Measurements from ENCODE around the gene HRH3.

Gene HRH3

GRCh38 chr20:62224113-62224855 is 4.2 kb upstream of the HRH3 start:
- no peak overlapping the region for H2BK15ac ChIP-seq (ENCODE audit: low read depth, poor library complexity, severe bottlenecking)
- H4K8ac ChIP-seq (ENCODE audit: low read length) = no peak overlapping the region
- H4K91ac ChIP-seq (ENCODE audit: low read length) = no peak overlapping the region
- no peak overlapping the region for H2AFZ ChIP-seq (ENCODE audit: low read depth, low read length)
- no peak overlapping the region for H3K27ac ChIP-seq (ENCODE audit: low read length, poor library complexity, severe bottlenecking)
- no peak overlapping the region for H3K18ac ChIP-seq (ENCODE audit: low read depth in 1 of 2, low read length in 2 of 2)
- H3K14ac ChIP-seq (ENCODE audit: low read length in 2 of 2) = no peak overlapping the region
- no peak overlapping the region for H2BK12ac ChIP-seq (ENCODE audit: low read length in 2 of 2)
- H2BK120ac ChIP-seq (ENCODE audit: low read depth, low read length) = no peak overlapping the region
- H2AK5ac ChIP-seq (ENCODE audit: low read length, severe bottlenecking) = no peak overlapping the region
- no peak overlapping the region for H3K9ac ChIP-seq (ENCODE audit: low read length)
- no peaks in the 10 kb centered on the region for H3K79me1 ChIP-seq (replicated peaks; ENCODE audit: low read length, poor library complexity, severe bottlenecking)
- WGBS = 74% methylated on average over 13 of the region's 21 CpGs
- DNase-seq = no peak
- H3K27me3 ChIP-seq (ENCODE audit: control insufficient read depth in 1 of 2, insufficient read depth in 1 of 2, low read length in 2 of 2) = peaks cover 72 to 92% of the 10 kb centered on the region in 2 experiments
- no peak overlapping the region for H3K4me2 ChIP-seq (ENCODE audit: low read length, poor library complexity, severe bottlenecking)
- no peaks in the 10 kb centered on the region for H3K9me3 ChIP-seq (ENCODE audit: control insufficient read depth, low read length)
- peak overlapping the region in 1 of 2 experiments; percentile 30 for H3K23ac ChIP-seq (ENCODE audit: low read length in 2 of 2)
- no peak overlapping the region for H3K4ac ChIP-seq (ENCODE audit: low read depth in 1 of 2, low read length in 2 of 2)
- peaks cover 20% of the 10 kb centered on the region for H3K4me1 ChIP-seq (ENCODE audit: control insufficient read depth, insufficient read depth, low read depth, low read length)
- no peak overlapping the region for H3K4me3 ChIP-seq (ENCODE audit: insufficient read depth in 1 of 2, low read depth in 1 of 2, low read length in 2 of 2)
- no peak overlapping the region for H2BK5ac ChIP-seq (ENCODE audit: low read depth, low read length, poor library complexity, severe bottlenecking)
- H3K36me3 ChIP-seq (ENCODE audit: control insufficient read depth in 1 of 2, insufficient read depth in 2 of 2, low read depth in 1 of 2, low read length in 2 of 2) = no peaks in the 10 kb centered on the region

GRCh38 chr20:62223571-62223970 is 3.5 kb upstream of the HRH3 start:
- DNase-seq = no peak
- no peak overlapping the region for H3K4ac ChIP-seq (ENCODE audit: low read depth in 1 of 2, low read length in 2 of 2)
- no peak overlapping the region for H2AFZ ChIP-seq (ENCODE audit: low read depth, low read length)
- 78% methylated on average over 9 of the region's 9 CpGs for WGBS
- peaks cover 80 to 91% of the 10 kb centered on the region in 2 experiments for H3K27me3 ChIP-seq (ENCODE audit: control insufficient read depth in 1 of 2, insufficient read depth in 1 of 2, low read length in 2 of 2)
- H3K9ac ChIP-seq (ENCODE audit: low read length) = no peak overlapping the region
- H2BK15ac ChIP-seq (ENCODE audit: low read depth, poor library complexity, severe bottlenecking) = no peak overlapping the region
- no peak overlapping the region for H3K14ac ChIP-seq (ENCODE audit: low read length in 2 of 2)
- no peak overlapping the region for H3K4me3 ChIP-seq (ENCODE audit: insufficient read depth in 1 of 2, low read depth in 1 of 2, low read length in 2 of 2)
- peaks cover 26% of the 10 kb centered on the region for H3K4me1 ChIP-seq (ENCODE audit: control insufficient read depth, insufficient read depth, low read depth, low read length)
- H2BK120ac ChIP-seq (ENCODE audit: low read depth, low read length) = no peak overlapping the region
- H3K23ac ChIP-seq (ENCODE audit: low read length in 2 of 2) = peak overlapping the region in 1 of 2 experiments; percentile 41
- H3K9me3 ChIP-seq (ENCODE audit: control insufficient read depth, low read length) = no peaks in the 10 kb centered on the region
- no peak overlapping the region for H4K8ac ChIP-seq (ENCODE audit: low read length)
- H3K4me2 ChIP-seq (ENCODE audit: low read length, poor library complexity, severe bottlenecking) = no peak overlapping the region
- no peak overlapping the region for H4K91ac ChIP-seq (ENCODE audit: low read length)
- H3K36me3 ChIP-seq (ENCODE audit: control insufficient read depth in 1 of 2, insufficient read depth in 2 of 2, low read depth in 1 of 2, low read length in 2 of 2) = no peaks in the 10 kb centered on the region
- H2AK5ac ChIP-seq (ENCODE audit: low read length, severe bottlenecking) = no peak overlapping the region
- no peak overlapping the region for H3K27ac ChIP-seq (ENCODE audit: low read length, poor library complexity, severe bottlenecking)
- no peak overlapping the region for H2BK12ac ChIP-seq (ENCODE audit: low read length in 2 of 2)
- no peaks in the 10 kb centered on the region for H3K79me1 ChIP-seq (replicated peaks; ENCODE audit: low read length, poor library complexity, severe bottlenecking)
- H2BK5ac ChIP-seq (ENCODE audit: low read depth, low read length, poor library complexity, severe bottlenecking) = no peak overlapping the region
- no peak overlapping the region for H3K18ac ChIP-seq (ENCODE audit: low read depth in 1 of 2, low read length in 2 of 2)

- H2AK5ac ChIP-seq (ENCODE audit: low read length, severe bottlenecking) = no peak overlapping the region
- H3K4ac ChIP-seq (ENCODE audit: low read depth in 1 of 2, low read length in 2 of 2) = no peak overlapping the region
- no peak overlapping the region for H2BK12ac ChIP-seq (ENCODE audit: low read length in 2 of 2)
- no peak overlapping the region for H3K4me2 ChIP-seq (ENCODE audit: low read length, poor library complexity, severe bottlenecking)
- 83% methylated on average over 11 of the region's 13 CpGs for WGBS
- no peak overlapping the region for H2BK120ac ChIP-seq (ENCODE audit: low read depth, low read length)
- H3K79me1 ChIP-seq (replicated peaks; ENCODE audit: low read length, poor library complexity, severe bottlenecking) = no peaks in the 10 kb centered on the region
- no peak overlapping the region for H3K14ac ChIP-seq (ENCODE audit: low read length in 2 of 2)
- no peaks in the 10 kb centered on the region for H3K9me3 ChIP-seq (ENCODE audit: control insufficient read depth, low read length)
- H3K36me3 ChIP-seq (ENCODE audit: control insufficient read depth in 1 of 2, insufficient read depth in 2 of 2, low read depth in 1 of 2, low read length in 2 of 2) = no peaks in the 10 kb centered on the region
- no peak overlapping the region for H3K9ac ChIP-seq (ENCODE audit: low read length)
- peaks cover 82 to 91% of the 10 kb centered on the region in 2 experiments for H3K27me3 ChIP-seq (ENCODE audit: control insufficient read depth in 1 of 2, insufficient read depth in 1 of 2, low read length in 2 of 2)
- H2BK5ac ChIP-seq (ENCODE audit: low read depth, low read length, poor library complexity, severe bottlenecking) = no peak overlapping the region
- no peak overlapping the region for H3K18ac ChIP-seq (ENCODE audit: low read depth in 1 of 2, low read length in 2 of 2)
- H2AFZ ChIP-seq (ENCODE audit: low read depth, low read length) = no peak overlapping the region
- H3K4me3 ChIP-seq (ENCODE audit: insufficient read depth in 1 of 2, low read depth in 1 of 2, low read length in 2 of 2) = no peak overlapping the region
- no peak overlapping the region for H4K91ac ChIP-seq (ENCODE audit: low read length)
- H3K4me1 ChIP-seq (ENCODE audit: control insufficient read depth, insufficient read depth, low read depth, low read length) = peaks cover 26% of the 10 kb centered on the region
- H3K23ac ChIP-seq (ENCODE audit: low read length in 2 of 2) = no peak overlapping the region
- no peak overlapping the region for H4K8ac ChIP-seq (ENCODE audit: low read length)
- H2BK15ac ChIP-seq (ENCODE audit: low read depth, poor library complexity, severe bottlenecking) = no peak overlapping the region
- DNase-seq = no peak
- H3K27ac ChIP-seq (ENCODE audit: low read length, poor library complexity, severe bottlenecking) = no peak overlapping the region
These were observed 2.9 kb upstream of the HRH3 start for GRCh38 chr20:62222972-62223371.

- Histone ChIP-seq H2BK12ac (ENCODE audit: low read length in 2 of 2) (no peak overlapping the region), H3K27ac (ENCODE audit: low read length, poor library complexity, severe bottlenecking) (no peak overlapping the region), H3K4me3 (ENCODE audit: insufficient read depth in 1 of 2, low read depth in 1 of 2, low read length in 2 of 2) (no peak overlapping the region), H3K14ac (ENCODE audit: low read length in 2 of 2) (no peak overlapping the region), H3K4ac (ENCODE audit: low read depth in 1 of 2, low read length in 2 of 2) (no peak overlapping the region), H4K8ac (ENCODE audit: low read length) (no peak overlapping the region), H4K91ac (ENCODE audit: low read length) (no peak overlapping the region), H3K23ac (ENCODE audit: low read length in 2 of 2) (no peak overlapping the region), H2AK5ac (ENCODE audit: low read length, severe bottlenecking) (no peak overlapping the region), H2BK120ac (ENCODE audit: low read depth, low read length) (no peak overlapping the region), H3K4me2 (ENCODE audit: low read length, poor library complexity, severe bottlenecking) (no peak overlapping the region), H3K18ac (ENCODE audit: low read depth in 1 of 2, low read length in 2 of 2) (no peak overlapping the region), H3K4me1 (ENCODE audit: control insufficient read depth, insufficient read depth, low read depth, low read length) (peaks cover 26% of the 10 kb centered on the region), H2BK5ac (ENCODE audit: low read depth, low read length, poor library complexity, severe bottlenecking) (no peak overlapping the region), H2BK15ac (ENCODE audit: low read depth, poor library complexity, severe bottlenecking) (no peak overlapping the region), H3K9ac (ENCODE audit: low read length) (no peak overlapping the region), H2AFZ (ENCODE audit: low read depth, low read length) (no peak overlapping the region), H3K27me3 (ENCODE audit: control insufficient read depth in 1 of 2, insufficient read depth in 1 of 2, low read length in 2 of 2) (peaks cover 88 to 91% of the 10 kb centered on the region in 2 experiments), H3K9me3 (ENCODE audit: control insufficient read depth, low read length) (no peaks in the 10 kb centered on the region), H3K79me1 (replicated peaks; ENCODE audit: low read length, poor library complexity, severe bottlenecking) (no peaks in the 10 kb centered on the region), H3K36me3 (ENCODE audit: control insufficient read depth in 1 of 2, insufficient read depth in 2 of 2, low read depth in 1 of 2, low read length in 2 of 2) (no peaks in the 10 kb centered on the region)
- DNase-seq = no peak
- WGBS = 89% methylated on average over 18 of the region's 18 CpGs
These were observed 2.3 kb upstream of the HRH3 start for GRCh38 chr20:62222266-62222850.

Measured in mesenchymal stem cell (in vitro differentiated cells and primary cell).